ENCODE results near the gene REV3L.

Gene REV3L

DNA sequence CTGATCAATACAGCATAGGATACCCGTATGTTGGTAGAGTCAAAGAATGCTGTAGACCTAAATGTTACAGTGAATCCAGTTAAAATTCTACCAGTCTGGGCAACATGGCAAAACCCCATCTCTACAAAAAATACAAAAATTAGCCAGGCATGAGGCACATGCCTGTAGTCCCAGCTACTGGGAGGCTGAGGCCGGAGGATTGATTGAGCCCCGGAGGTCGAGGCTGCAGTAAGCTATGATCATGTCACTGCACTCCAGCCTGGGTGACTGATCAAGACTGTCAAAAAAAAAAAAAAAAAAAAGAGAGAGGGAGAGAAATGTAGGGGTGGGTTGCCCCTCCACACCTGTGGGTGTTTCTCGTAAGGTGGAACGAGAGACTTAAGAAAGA, 228.2 kb downstream of the REV3L start:
- TF ChIP-seq, protein P1, sequence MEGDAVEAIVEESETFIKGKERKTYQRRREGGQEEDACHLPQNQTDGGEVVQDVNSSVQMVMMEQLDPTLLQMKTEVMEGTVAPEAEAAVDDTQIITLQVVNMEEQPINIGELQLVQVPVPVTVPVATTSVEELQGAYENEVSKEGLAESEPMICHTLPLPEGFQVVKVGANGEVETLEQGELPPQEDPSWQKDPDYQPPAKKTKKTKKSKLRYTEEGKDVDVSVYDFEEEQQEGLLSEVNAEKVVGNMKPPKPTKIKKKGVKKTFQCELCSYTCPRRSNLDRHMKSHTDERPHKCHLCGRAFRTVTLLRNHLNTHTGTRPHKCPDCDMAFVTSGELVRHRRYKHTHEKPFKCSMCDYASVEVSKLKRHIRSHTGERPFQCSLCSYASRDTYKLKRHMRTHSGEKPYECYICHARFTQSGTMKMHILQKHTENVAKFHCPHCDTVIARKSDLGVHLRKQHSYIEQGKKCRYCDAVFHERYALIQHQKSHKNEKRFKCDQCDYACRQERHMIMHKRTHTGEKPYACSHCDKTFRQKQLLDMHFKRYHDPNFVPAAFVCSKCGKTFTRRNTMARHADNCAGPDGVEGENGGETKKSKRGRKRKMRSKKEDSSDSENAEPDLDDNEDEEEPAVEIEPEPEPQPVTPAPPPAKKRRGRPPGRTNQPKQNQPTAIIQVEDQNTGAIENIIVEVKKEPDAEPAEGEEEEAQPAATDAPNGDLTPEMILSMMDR (conservative IDR thresholded peaks at IDR 0.05), result no peak
- no peak overlapping the region for H3K27ac ChIP-seq

DNA sequence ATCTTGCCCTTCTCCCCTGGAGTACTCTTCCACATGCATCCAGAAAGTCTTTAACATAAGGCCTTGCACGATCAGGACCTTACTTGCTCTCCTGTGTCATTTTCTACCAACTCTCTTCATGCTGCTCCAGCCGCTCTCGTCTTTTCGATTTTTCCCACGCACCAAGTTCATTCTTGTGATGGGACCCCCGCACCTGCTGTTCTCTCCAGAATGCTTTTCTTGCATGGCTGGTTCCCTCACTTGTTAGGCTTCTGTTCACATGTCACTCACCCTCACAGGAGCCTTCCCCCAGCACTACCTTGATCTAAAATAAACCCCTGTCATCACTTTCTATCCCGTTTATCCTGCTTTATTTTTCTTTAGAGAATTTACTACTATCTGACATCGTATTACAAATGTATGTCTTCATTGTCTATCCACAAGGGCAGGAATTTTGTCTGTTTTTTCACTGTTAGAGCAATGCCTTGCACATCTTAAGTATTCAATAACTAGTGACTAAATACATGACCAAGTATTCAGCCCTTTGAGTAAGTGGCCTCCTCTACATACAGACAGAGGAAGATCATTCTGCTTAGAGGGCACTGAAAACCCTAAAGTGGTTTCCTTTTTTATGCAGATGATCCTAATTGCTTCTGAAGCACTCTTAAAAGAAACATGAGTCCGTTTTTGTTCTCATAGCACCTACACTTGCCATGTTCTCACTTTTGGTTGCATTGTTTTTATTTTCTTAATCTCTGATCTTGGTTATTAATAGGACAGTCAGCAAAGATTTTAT, 228.8 kb downstream of the REV3L start:
- H3K27ac ChIP-seq, result no peak overlapping the region
- TF ChIP-seq, protein P1 (conservative IDR thresholded peaks at IDR 0.05), result no peak

DNA sequence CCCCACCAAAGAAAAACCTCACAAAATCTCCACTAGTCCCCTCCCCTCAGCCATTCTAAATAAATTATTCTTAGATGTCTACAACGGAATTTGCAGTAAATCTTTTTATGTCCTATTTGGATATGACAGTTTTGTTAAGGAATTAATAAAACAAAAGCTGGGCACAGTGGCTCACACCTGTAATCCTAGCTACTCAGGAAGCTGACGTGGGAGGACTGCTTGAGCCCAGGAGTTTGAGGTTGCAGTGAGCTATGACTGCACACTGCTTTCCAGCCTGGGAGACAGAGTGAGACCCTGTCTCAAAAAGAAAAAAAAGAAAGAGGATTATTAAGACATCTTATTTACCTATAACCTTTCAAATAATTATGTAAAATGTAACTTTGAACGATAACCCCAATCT, 230.3 kb downstream of the REV3L start:
- H3K27ac ChIP-seq, result no peak overlapping the region
- TF ChIP-seq, protein P1 (conservative IDR thresholded peaks at IDR 0.05), result no peak

DNA sequence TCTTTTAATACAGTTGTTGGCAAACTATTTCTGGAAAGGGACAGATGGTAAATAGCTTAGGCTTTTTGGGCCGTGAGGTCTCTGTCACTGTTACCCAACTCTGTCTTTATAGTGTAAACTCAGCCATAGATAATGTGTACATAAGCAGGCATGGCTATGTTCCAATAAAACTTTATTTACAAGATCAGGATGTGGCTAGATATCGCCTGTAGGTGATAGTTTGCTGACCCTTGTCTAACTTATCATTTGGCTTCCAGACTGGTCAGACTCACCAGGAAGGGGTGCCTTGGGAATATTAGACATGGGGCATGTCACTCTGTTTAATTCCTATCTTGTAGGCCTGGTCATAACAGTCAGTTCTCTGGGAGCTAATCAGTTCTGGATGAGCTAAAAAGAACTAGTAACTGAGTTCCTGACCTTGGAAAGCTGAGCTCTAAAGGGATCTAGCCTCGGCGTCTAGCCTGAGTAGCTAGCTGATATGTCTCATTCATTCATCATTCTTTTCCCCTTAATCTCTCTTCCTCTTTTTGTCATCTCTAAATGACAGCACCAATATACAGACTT, 232.1 kb downstream of the REV3L start:
- TF ChIP-seq, protein P1 (conservative IDR thresholded peaks at IDR 0.05), result no peak
- H3K27ac ChIP-seq, result no peak overlapping the region
